Thyroid gland (tissue), 4 donors: Measurements from ENCODE around the gene CASP10.

Experiments used
- CTCF ChIP-seq, 6 experiments: fragments of 200-600 bp in 3 of 6; fragments of 450-650 bp in 3 of 6; sonication (generic) in 3 of 6; IDR thresholded peaks; one replicate each; pipeline ENCODE4 v1.5.1; 2016 to 2019; ENCODE audit warnings: antibody characterized with exemption in 6 of 6, mild to moderate bottlenecking in 2 of 6, inconsistent platforms in 1 of 6, moderate library complexity in 1 of 6
- POLR2A ChIP-seq, 2 donors: fragments of 450-650 bp; IDR thresholded peaks; one replicate each; pipeline ENCODE4 v1.6.1; 2017; ENCODE audit warnings: antibody characterized with exemption in 2 of 2, mild to moderate bottlenecking in 2 of 2, moderate library complexity in 1 of 2

- TF ChIP-seq CTCF (IDR thresholded peaks at IDR 0.05) (no peak), POLR2A (IDR thresholded peaks at IDR 0.05) (no peak)
Measured at GRCh38 chr2:201188449-201188848, 5.5 kb downstream of the CASP10 start.
